Measurements from ENCODE around the gene GOLGA6L7. TPM values are rescaled to one million over a fixed set of nuclear protein-coding genes. Genes with fewer than 3 reads are reported as not detected.
"Not testable (repeated sequence)": the region's sequence is repeated elsewhere in the genome, so short reads cannot be mapped to it uniquely, and the experiment has no call there.

Gene GOLGA6L7
- total RNA-seq, 1 donor from 2014 or later = not detected

DNA sequence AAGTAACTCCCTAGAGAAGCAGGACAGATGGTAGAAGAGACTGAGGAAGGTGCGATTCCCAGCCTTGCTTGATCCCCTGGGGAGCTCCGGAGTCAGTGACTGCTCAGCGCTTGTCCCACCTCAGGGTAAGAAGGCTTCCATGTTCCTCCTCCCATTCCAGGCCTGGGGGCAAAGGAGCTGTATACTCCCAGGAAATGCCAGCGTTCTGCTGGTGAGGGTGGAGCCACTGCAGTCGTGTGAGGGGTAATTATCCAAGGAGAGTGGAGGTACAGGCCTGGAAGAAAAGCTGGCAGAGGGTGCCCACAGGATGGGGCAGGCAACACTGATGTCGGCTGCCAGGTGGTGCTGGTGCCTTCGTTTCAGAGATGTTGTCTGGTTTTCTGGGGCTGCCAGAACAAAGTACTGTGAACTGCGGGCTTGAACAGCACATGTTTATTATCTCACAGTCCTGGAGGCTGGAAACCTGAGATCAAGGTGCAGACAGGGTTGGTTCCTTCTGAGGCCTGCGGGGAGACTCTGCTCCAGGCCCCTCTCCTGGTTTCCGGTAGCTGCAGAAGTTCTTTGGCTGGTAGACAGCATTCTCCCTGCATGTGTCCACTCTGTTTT lies 25.2 kb upstream of the GOLGA6L7 start:
- Histone ChIP-seq H3K9me3 (no peaks in the 10 kb centered on the region), H3K36me3 (no peaks in the 10 kb centered on the region), H3K4me1 (no peaks in the 10 kb centered on the region), H3K27me3 (no peaks in the 10 kb centered on the region), H3K27ac (no peak overlapping the region), H3K4me3 (no peak overlapping the region)
- TF ChIP-seq, protein P1, sequence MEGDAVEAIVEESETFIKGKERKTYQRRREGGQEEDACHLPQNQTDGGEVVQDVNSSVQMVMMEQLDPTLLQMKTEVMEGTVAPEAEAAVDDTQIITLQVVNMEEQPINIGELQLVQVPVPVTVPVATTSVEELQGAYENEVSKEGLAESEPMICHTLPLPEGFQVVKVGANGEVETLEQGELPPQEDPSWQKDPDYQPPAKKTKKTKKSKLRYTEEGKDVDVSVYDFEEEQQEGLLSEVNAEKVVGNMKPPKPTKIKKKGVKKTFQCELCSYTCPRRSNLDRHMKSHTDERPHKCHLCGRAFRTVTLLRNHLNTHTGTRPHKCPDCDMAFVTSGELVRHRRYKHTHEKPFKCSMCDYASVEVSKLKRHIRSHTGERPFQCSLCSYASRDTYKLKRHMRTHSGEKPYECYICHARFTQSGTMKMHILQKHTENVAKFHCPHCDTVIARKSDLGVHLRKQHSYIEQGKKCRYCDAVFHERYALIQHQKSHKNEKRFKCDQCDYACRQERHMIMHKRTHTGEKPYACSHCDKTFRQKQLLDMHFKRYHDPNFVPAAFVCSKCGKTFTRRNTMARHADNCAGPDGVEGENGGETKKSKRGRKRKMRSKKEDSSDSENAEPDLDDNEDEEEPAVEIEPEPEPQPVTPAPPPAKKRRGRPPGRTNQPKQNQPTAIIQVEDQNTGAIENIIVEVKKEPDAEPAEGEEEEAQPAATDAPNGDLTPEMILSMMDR (IDR thresholded peaks at IDR 0.05) = no peak
- intact Hi-C loops (cut with DNase I) = no loop called here
- no peak for DNase-seq (ENCODE audit: low spot score in 2 of 2)

DNA sequence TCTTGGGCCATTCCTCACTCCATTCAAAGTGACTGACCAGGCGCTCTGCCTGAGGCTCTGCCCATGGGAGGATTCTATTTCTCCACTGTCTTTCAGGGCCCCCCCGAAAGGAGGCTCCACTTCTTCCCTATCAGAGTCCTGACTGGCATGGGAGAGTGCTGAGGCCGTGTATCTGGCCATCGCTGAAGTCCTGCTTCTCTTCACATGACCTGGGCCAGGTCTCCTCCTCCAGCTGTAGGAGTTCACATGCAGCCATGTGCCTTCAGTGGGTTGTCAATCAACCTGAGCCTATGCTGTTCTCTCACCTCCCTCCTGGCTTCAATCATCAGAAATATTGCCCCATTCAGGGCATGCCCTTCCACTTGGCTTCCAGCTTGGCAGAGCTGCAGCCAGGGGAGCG lies 24.6 kb upstream of the GOLGA6L7 start:
- TF ChIP-seq, protein P1 (IDR thresholded peaks at IDR 0.05) = no peak
- no peak overlapping the region for H3K4me3 ChIP-seq
- no peaks in the 10 kb centered on the region for H3K27me3 ChIP-seq
- no peaks in the 10 kb centered on the region for H3K9me3 ChIP-seq
- H3K27ac ChIP-seq = no peak overlapping the region
- DNase-seq (ENCODE audit: low spot score in 2 of 2) = no peak
- no peaks in the 10 kb centered on the region for H3K36me3 ChIP-seq
- intact Hi-C loops (cut with DNase I) = no loop called here
- H3K4me1 ChIP-seq = no peaks in the 10 kb centered on the region

DNA sequence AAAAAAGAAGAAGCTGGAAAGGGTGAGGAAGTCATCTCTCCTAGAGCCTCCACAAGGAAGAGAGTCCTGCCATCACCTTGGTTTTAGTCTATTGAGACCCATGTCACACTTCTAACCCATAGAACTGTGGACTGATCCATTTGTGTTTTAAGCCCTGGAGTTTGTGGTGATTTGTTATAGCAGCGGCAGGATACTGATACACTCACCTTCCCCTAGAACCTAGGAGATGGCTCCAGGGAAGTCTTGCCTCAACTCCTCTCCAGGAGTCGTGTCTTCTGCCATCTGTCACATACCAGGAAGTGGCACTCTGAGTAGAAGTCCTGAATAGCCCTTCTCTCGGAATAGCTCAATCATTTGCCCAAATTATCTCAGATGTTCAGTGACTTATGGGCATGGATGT lies 22.7 kb upstream of the GOLGA6L7 start:
- Histone ChIP-seq H3K4me1 (no peaks in the 10 kb centered on the region), H3K4me3 (no peak overlapping the region), H3K9me3 (no peaks in the 10 kb centered on the region), H3K27ac (no peak overlapping the region), H3K27me3 (no peaks in the 10 kb centered on the region), H3K36me3 (no peaks in the 10 kb centered on the region)
- no peak for DNase-seq (ENCODE audit: low spot score in 2 of 2)
- intact Hi-C loops (cut with DNase I) = no loop called here
- TF ChIP-seq, protein P1 (IDR thresholded peaks at IDR 0.05) = no peak

DNA sequence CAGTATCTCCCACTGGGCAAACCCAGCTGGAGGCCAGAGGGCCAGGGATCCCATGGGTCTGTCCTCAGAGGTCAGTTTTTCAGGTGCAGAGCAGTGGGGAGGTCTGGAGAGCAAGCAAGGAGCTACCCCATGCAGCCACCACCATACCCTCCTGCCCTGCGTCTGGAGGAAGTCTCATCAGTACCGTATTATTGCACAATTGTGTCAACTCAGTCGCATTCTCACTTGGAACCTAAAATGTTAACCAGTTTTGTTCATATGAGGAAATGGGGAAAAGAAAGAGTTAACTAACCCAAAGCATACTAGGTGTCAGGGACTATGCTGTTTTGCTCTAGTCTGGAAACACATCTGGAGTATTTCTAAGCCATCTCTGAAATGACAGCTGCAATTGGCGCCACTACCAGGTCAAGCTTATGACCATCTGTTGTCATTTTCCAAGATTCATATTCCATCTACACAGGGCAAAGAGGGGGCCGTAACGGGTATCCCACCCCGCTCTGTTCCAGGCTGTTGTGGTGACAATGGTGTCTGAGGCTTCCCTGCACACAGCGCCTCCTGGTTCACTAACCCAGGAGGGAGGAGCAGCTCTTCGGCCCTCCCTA lies 20.4 kb upstream of the GOLGA6L7 start:
- intact Hi-C loops (cut with DNase I) = no loop called here
- no peak overlapping the region for H3K27ac ChIP-seq
- no peaks in the 10 kb centered on the region for H3K36me3 ChIP-seq
- TF ChIP-seq, protein P1 (IDR thresholded peaks at IDR 0.05) = no peak
- H3K4me1 ChIP-seq = no peaks in the 10 kb centered on the region
- no peak overlapping the region for H3K4me3 ChIP-seq
- no peaks in the 10 kb centered on the region for H3K9me3 ChIP-seq
- DNase-seq (ENCODE audit: low spot score in 2 of 2) = no peak
- H3K27me3 ChIP-seq = no peaks in the 10 kb centered on the region

DNA sequence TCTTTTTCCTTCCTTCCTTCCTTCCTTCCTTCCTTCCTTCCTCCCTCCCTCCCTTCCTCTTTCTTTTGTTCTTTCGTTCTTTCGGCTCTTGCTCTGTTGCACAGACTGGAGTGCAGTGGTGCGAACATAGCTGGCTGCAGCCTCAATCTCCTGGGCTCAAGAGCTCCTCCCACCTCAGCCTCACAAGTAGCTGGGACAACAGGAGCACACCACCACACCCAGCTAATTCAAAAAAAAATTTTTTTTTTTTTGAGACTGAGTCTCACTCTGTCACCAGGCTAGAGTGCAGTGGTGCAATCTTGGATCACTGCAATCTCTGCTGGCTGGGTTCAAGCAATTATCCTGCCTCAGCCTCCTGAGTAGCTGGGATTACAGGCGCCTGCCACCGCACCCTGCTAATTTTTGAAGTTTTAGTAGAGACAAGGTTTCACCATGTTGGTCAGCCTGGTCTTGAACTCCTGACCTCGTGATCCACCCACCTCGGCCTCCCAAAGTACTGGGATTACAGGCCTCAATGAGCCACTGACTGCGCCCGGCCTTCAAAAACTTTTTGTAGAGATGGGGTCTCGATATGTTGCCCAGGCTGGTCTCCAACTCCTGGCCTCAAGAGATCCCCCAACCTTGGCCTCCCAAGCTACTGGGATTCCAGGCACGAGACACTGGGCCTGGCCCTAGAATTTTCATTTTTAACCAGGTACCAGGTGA lies 13.3 kb upstream of the GOLGA6L7 start:
- H3K36me3 ChIP-seq; intact Hi-C loops (cut with DNase I); H3K4me1 ChIP-seq; H3K9me3 ChIP-seq; H3K4me3 ChIP-seq; H3K27me3 ChIP-seq; H3K27ac ChIP-seq: not testable (repeated sequence)
- DNase-seq (ENCODE audit: low spot score in 2 of 2) = peak in 1 of 2 donors; percentile 24

DNA sequence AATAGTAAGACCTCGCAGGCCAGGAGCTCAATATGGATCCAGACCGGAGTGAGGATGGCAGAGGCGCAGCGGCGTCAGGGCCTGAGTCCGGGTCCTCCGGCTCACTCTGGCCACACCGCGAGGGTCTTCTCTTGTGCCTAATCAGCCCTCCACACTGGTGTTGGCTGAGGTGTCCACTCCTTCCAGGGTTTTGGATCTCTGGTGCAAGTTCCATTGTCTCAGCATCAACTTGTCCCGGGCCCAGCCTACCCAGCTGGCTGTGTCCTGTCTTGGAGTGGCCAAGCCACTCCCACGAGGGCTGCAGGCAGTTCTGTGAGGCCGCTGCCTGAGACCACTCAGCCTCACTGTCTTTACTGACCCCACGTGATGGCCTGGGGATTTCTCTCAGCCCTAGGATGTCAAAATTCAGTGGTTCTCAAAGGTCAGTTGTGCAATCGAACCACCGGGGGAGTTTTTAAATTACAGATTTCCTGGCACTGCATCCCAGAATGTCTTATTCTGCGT lies 12.6 kb upstream of the GOLGA6L7 start:
- TF ChIP-seq, protein P1 (IDR thresholded peaks at IDR 0.05) = no peak
- DNase-seq (ENCODE audit: low spot score in 2 of 2) = no peak

DNA sequence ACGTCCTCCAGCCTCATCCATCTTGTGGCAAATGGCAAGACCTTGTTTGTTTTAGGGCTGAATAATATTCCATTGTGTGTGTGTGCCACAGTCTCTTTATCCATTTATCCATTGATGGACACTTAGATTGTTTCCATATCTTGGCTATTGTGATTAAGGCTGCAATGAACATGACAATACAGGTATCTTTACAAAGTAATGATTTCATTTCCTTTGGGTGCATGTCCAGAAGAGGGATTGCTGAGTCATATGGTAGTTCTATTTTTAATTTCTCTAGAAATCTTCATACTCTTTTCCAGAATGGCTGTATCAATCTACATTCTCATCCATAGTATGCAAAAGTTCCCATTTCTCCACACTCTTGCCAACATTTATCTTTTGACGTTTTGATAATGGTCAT lies 6.1 kb upstream of the GOLGA6L7 start:
- DNase-seq (ENCODE audit: low spot score in 2 of 2); H3K4me3 ChIP-seq; H3K27ac ChIP-seq; H3K9me3 ChIP-seq; H3K27me3 ChIP-seq; intact Hi-C loops (cut with DNase I); H3K4me1 ChIP-seq: not testable (repeated sequence)
- H3K36me3 ChIP-seq = peaks cover 0 to 12% of the 10 kb centered on the region in 2 donors

More for the DNA sequence above, 12.6 kb upstream of the GOLGA6L7 start:
- H3K36me3 ChIP-seq = peaks cover 0 to 12% of the 10 kb centered on the region in 2 donors
- H3K27ac ChIP-seq = no peak overlapping the region
- no peaks in the 10 kb centered on the region for H3K27me3 ChIP-seq
- H3K4me3 ChIP-seq = no peak overlapping the region
- H3K9me3 ChIP-seq = no peaks in the 10 kb centered on the region
- no peaks in the 10 kb centered on the region for H3K4me1 ChIP-seq
- intact Hi-C loops (cut with DNase I) = no loop called here

DNA sequence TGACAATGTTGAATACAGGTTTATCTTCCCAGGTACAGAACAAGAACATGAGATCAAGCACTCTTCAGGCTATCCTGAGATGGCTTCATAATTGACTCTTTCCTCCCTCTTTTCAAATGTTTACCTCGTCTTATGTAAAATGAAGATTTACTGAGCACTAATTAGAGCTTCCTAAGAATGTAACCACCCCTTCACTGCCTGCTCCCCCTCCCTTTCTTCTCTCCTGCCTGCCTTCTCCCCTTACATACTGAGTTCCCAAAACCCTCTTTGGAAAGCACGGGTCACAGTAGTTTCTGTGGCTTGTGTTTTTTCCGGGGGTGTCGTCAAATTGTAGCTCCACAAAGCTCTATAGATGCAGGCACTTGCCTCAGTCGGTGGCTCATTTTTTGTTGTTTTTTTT lies 5.2 kb upstream of the GOLGA6L7 start:
- intact Hi-C loops (cut with DNase I); H3K4me1 ChIP-seq; DNase-seq (ENCODE audit: low spot score in 2 of 2): not testable (repeated sequence)

DNA sequence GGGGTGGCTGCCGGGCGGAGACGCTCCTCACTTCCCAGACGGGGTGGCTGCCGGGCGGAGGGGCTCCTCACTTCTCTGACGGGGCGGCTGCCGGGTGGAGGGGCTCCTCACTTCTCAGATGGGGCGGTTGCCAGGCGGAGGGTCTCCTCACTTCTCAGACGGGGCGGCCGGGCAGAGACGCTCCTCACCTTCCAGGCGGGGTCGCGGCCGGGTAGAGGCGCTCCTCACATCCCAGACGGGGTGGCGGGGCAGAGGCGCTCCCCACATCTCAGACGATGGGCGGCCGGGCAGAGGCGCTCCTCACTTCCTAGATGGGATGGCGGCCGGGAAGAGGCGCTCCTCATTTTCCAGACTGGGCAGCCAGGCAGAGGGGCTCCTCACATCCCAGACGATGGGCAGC lies 1.3 kb upstream of the GOLGA6L7 start:
- intact Hi-C loops (cut with DNase I); H3K36me3 ChIP-seq; H3K4me3 ChIP-seq; H3K27ac ChIP-seq; H3K9me3 ChIP-seq; DNase-seq (ENCODE audit: low spot score in 2 of 2); H3K4me1 ChIP-seq; H3K27me3 ChIP-seq: not testable (repeated sequence)

More for the DNA sequence above, 5.2 kb upstream of the GOLGA6L7 start:
- H3K27me3 ChIP-seq, H3K9me3 ChIP-seq, H3K27ac ChIP-seq, H3K4me3 ChIP-seq: not testable (repeated sequence)
- H3K36me3 ChIP-seq = peaks cover 0 to 12% of the 10 kb centered on the region in 2 donors

All from ascending aorta (tissue), 2 donors.